Measurements from ENCODE around the gene CATSPER4.

- TF ChIP-seq NFYB (CRISPR knock-in tag; conservative IDR thresholded peaks at IDR 0.05; ENCODE audit: low read depth) (no peak), CTCF (IDR thresholded peaks at IDR 0.05) (no peak), OVOL2 (CRISPR knock-in tag; IDR thresholded peaks at IDR 0.05; ENCODE audit: borderline replicate concordance) (no peak), ZNF423 (CRISPR knock-in tag; IDR thresholded peaks at IDR 0.05) (no peak)
- TF ChIP-seq, protein P1, sequence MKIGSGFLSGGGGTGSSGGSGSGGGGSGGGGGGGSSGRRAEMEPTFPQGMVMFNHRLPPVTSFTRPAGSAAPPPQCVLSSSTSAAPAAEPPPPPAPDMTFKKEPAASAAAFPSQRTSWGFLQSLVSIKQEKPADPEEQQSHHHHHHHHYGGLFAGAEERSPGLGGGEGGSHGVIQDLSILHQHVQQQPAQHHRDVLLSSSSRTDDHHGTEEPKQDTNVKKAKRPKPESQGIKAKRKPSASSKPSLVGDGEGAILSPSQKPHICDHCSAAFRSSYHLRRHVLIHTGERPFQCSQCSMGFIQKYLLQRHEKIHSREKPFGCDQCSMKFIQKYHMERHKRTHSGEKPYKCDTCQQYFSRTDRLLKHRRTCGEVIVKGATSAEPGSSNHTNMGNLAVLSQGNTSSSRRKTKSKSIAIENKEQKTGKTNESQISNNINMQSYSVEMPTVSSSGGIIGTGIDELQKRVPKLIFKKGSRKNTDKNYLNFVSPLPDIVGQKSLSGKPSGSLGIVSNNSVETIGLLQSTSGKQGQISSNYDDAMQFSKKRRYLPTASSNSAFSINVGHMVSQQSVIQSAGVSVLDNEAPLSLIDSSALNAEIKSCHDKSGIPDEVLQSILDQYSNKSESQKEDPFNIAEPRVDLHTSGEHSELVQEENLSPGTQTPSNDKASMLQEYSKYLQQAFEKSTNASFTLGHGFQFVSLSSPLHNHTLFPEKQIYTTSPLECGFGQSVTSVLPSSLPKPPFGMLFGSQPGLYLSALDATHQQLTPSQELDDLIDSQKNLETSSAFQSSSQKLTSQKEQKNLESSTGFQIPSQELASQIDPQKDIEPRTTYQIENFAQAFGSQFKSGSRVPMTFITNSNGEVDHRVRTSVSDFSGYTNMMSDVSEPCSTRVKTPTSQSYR (CRISPR knock-in tag; IDR thresholded peaks at IDR 0.05), result no peak
- TF ChIP-seq, protein P2, sequence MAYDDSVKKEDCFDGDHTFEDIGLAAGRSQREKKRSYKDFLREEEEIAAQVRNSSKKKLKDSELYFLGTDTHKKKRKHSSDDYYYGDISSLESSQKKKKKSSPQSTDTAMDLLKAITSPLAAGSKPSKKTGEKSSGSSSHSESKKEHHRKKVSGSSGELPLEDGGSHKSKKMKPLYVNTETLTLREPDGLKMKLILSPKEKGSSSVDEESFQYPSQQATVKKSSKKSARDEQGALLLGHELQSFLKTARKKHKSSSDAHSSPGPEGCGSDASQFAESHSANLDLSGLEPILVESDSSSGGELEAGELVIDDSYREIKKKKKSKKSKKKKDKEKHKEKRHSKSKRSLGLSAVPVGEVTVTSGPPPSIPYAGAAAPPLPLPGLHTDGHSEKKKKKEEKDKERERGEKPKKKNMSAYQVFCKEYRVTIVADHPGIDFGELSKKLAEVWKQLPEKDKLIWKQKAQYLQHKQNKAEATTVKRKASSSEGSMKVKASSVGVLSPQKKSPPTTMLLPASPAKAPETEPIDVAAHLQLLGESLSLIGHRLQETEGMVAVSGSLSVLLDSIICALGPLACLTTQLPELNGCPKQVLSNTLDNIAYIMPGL (CRISPR knock-in tag; IDR thresholded peaks at IDR 0.05), result no peak
Observed at GRCh38 chr1:26182383-26182696, 8.1 kb upstream of the CATSPER4 start.
